A673 (cell line): ENCODE results near the gene MGAT5.

Experiments used
- EZH2 ChIP-seq: fragments of 200-600 bp; sonication (generic); IDR thresholded peaks from 2 replicates; pipeline ENCODE4 v1.6.1; 2017; ENCODE audit warnings: borderline replicate concordance, low read depth, mild to moderate bottlenecking, mixed read lengths, antibody characterized with exemption, low read length; ENCODE audit not compliant: poor library complexity, severe bottlenecking
- TF ChIP-seq, protein P1 (sequence below): fragments of 300-800, 200-600 bp; sonication (generic); conservative IDR thresholded peaks from 2 replicates; pipeline ENCODE4 v1.5.1; 2017; ENCODE audit warnings: low read depth, mild to moderate bottlenecking, antibody characterized with exemption, low read length, moderate library complexity, mixed read lengths

DNA sequence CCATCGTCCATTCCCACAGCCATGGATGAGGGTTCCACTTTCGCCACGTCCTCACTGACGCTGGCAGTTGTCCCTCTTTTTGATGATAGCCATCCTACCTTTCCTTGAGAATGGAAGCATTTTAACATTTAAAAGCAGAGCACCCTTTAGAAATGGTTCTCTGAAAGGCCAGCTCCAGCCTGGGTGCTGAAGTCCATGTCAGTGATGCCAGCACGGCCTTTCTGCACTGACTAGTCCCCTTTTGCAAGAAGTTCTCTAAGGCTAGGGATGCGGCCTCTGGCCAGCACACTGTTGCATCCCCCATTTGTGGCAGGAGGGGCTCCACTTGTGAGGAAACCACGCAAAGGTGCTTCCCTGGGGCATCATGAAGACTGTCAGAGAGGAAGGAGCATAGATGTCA lies 203.5 kb downstream of the MGAT5 start:
- no peak for TF ChIP-seq EZH2
- TF ChIP-seq, protein P1, sequence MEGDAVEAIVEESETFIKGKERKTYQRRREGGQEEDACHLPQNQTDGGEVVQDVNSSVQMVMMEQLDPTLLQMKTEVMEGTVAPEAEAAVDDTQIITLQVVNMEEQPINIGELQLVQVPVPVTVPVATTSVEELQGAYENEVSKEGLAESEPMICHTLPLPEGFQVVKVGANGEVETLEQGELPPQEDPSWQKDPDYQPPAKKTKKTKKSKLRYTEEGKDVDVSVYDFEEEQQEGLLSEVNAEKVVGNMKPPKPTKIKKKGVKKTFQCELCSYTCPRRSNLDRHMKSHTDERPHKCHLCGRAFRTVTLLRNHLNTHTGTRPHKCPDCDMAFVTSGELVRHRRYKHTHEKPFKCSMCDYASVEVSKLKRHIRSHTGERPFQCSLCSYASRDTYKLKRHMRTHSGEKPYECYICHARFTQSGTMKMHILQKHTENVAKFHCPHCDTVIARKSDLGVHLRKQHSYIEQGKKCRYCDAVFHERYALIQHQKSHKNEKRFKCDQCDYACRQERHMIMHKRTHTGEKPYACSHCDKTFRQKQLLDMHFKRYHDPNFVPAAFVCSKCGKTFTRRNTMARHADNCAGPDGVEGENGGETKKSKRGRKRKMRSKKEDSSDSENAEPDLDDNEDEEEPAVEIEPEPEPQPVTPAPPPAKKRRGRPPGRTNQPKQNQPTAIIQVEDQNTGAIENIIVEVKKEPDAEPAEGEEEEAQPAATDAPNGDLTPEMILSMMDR = no peak
